Upper lobe of left lung (tissue), 6 donors: Measurements from ENCODE around the gene RAB11FIP3. TPM values are rescaled to one million over a fixed set of nuclear protein-coding genes. Genes with fewer than 3 reads are reported as not detected.
"Not testable (repeated sequence)": the region's sequence is repeated elsewhere in the genome, so short reads cannot be mapped to it uniquely, and the experiment has no call there.

Source experiments
- ATAC-seq, 2 donors: fragments of 200-7000 bp; cut with Tn5 transposase; one replicate each; pipeline ENCODE4 v1.9.1; 2022; ENCODE audit warnings: mild to moderate bottlenecking in 2 of 2, moderate library complexity in 2 of 2; ENCODE audit not compliant: low FRiP score in 2 of 2
- DNase-seq, 2 donors: peaks; one replicate each; pipeline ENCODE4 v3.0.0-alpha.2; 2019 to 2020
- H3K27ac ChIP-seq, 4 donors: fragments of 200-600 bp; sonication (generic); one replicate each; pipeline ENCODE4 v1.5.1; 2016 to 2019
- H3K27me3 ChIP-seq, 4 donors: fragments of 200-600 bp; sonication (generic); one replicate each; pipeline ENCODE4 v1.5.1; 2017 to 2019
- H3K36me3 ChIP-seq, 4 donors: fragments of 200-600 bp; sonication (generic); one replicate each; pipeline ENCODE4 v1.5.1; 2016 to 2019
- H3K4me1 ChIP-seq, 4 donors: fragments of 200-600 bp; sonication (generic); one replicate each; pipeline ENCODE4 v1.5.1; 2018 to 2019
- H3K4me3 ChIP-seq, 4 donors: fragments of 200-600 bp; sonication (generic); one replicate each; pipeline ENCODE4 v1.5.1; 2017 to 2019; ENCODE audit warnings: mild to moderate bottlenecking in 2 of 4, moderate library complexity in 1 of 4
- H3K9me3 ChIP-seq, 4 donors: fragments of 200-600 bp; sonication (generic); one replicate each; pipeline ENCODE4 v1.5.1; 2018 to 2019
- EP300 ChIP-seq, 4 donors: sonication (generic); formaldehyde crosslinking; IDR thresholded peaks; one replicate each; pipeline ENCODE4 v1.5.1; 2017; ENCODE audit warnings: antibody characterized with exemption in 4 of 4, control low read depth in 2 of 4
- POLR2A ChIP-seq, 4 donors: fragments of 450-650 bp; IDR thresholded peaks; one replicate each; pipeline ENCODE4 v1.5.1; 2016 to 2017; ENCODE audit warnings: antibody characterized with exemption in 4 of 4, mild to moderate bottlenecking in 2 of 4
- POLR2AphosphoS5 ChIP-seq, 2 donors: sonication (generic); formaldehyde crosslinking; IDR thresholded peaks; one replicate each; pipeline ENCODE4 v1.5.1; 2017; ENCODE audit warnings: antibody characterized with exemption in 2 of 2
- WGBS, 2 donors: methylation state at CpG; one replicate each; pipeline ENCODE4 v1.1.5; 2017 to 2018; 5-methylcytosine and 5-hydroxymethylcytosine counted together
- total RNA-seq, 6 donors: library from RNA; depleted of rRNA in 4 of 6; stranded (reverse); fragments of >200 nt in 4 of 6; gene quantifications; one replicate each; pipeline versions ENCODE4 v1.1.0 to v1.2.1, GENCODE V29; 2016 to 2021
- TF ChIP-seq, protein P1 (sequence below), 6 experiments: fragments of 450-650 bp in 4 of 6; fragments of 200-600 bp in 2 of 6; sonication (generic) in 2 of 6; IDR thresholded peaks; one replicate each; pipeline ENCODE4 v1.5.1; 2016 to 2019; ENCODE audit warnings: antibody characterized with exemption in 6 of 6
- donor health status: DM: no; HTN: no; CAD: no; lungs with moderate emphysema.
- donor health status: DM: no; HTN: yes; CAD: no; lungs with severe emphysema.

The RAB11FIP3 gene
- total RNA-seq, 6 donors from 2014 or later: 38.9 to 95.3 (median 43.8) TPM

DNA sequence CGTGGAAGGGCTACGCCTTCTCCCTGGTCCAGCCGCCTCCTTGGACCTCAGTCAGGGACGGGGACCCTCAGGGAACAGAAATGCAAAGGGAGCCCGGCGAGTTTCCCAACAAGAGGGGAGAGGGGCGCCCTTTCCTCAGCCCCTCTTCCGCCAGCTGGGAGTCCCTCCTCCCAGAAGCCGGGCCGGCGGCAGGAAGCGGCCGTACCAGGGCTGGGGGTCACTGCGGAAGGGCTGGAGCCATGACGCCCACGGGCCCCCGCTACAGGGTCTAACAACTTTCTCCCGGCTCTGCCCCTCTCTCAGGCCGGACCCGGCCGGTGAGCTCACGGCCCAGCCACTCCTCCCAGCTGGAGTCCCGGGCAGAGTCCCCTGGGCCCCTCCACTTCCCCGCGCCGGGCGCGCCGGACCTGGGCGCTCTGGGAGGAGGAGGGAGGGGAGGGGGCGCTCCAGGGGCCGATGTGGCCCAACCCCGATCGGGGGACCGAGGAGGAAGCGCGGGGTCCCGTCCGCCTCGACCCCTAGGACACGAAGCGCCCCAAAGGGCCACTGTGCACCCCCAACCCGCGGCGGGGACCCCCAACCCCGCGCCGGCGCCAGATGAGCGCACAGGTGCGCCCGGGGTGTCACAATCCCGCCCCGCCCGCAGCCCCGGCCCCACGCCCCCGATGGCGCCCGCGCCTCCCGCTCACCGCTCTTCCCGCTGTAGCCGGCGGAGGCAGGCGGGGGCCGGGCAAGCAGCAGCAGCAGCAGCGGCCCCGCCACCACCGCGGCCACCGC is 44.2 kb upstream of the RAB11FIP3 start:
- TF ChIP-seq EP300 (IDR thresholded peaks at IDR 0.05): no peak
- TF ChIP-seq POLR2AphosphoS5 (IDR thresholded peaks at IDR 0.05): no peak
- TF ChIP-seq, protein P1, sequence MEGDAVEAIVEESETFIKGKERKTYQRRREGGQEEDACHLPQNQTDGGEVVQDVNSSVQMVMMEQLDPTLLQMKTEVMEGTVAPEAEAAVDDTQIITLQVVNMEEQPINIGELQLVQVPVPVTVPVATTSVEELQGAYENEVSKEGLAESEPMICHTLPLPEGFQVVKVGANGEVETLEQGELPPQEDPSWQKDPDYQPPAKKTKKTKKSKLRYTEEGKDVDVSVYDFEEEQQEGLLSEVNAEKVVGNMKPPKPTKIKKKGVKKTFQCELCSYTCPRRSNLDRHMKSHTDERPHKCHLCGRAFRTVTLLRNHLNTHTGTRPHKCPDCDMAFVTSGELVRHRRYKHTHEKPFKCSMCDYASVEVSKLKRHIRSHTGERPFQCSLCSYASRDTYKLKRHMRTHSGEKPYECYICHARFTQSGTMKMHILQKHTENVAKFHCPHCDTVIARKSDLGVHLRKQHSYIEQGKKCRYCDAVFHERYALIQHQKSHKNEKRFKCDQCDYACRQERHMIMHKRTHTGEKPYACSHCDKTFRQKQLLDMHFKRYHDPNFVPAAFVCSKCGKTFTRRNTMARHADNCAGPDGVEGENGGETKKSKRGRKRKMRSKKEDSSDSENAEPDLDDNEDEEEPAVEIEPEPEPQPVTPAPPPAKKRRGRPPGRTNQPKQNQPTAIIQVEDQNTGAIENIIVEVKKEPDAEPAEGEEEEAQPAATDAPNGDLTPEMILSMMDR (IDR thresholded peaks at IDR 0.05): peak in 2 of 6 experiments; percentile 6 to 7
- TF ChIP-seq POLR2A (IDR thresholded peaks at IDR 0.05): no peak
- DNase-seq: peak in 1 of 2 donors; percentile 90

DNA sequence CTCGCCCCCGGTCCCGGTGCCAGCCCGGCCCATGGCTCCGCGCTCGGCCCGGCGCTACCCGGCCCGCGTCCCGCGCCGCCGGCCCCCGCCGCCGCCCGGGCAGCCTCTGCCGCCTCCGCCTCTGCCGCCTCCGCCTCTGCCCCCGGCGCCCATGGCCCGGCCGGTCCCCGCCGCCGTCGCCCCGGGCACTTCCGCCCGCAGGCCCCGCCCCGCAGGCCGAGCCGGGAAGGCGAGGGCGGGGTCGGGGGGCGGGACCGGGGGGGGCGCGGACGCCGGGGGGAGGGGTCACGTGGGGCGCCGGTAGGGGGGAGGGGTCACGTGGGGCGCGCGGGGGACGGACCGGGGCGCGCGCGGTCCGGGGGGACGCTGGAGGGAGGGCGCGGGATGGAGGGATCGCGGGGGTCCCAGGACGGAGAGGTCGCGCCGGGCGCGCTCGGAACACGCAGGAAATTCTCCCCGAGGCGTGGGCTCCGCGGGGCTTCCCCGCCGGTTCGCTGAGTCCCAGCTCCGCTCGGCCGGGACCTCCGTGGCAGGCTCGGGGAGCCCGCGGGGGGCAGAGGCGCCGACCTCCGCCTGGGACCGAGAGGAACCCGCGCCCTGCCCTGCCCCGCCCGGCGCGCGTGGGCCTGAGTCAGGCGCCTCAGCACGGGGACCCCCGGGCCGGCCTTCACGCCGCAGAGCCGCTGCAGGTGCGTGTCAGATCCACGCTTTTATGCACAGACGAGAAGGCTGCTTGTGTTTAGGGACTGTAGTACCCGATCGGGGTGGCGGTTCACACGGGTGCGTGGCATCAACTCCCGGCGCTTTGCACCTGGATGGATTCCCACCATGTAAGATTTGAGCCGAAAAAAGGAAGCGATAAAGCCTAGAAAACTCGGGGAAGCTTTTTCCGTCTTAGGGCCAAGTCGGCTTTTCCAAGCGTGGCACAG is 43.4 kb upstream of the RAB11FIP3 start, which contains the start of gene PGAP6:
PGAP6 (minus strand) TSS at position 190 of the 929 bp plus-strand sequence; CDS start at position 33, 157 bp downstream.
- H3K27ac ChIP-seq: peak within 1 kb of the TSS; percentile 82 to 95 (median 86)
- H3K4me3 ChIP-seq: peak within 1 kb of the TSS; percentile 92 to 100 (median 98)
- peaks cover 28 to 48% (median 43%) of the 10 kb centered on the region in 4 donors for H3K4me1 ChIP-seq
- no peaks in the 10 kb centered on the region for H3K9me3 ChIP-seq
- 0% methylated on average over 6 to 36 of the region's 123 CpGs for WGBS, 2 donors
- DNase-seq (peak; percentile 76 to 94), ATAC-seq (peak; percentile 70 to 85)
- H3K27me3 ChIP-seq: no peaks in the 10 kb centered on the region
- H3K36me3 ChIP-seq: peaks cover 0 to 9% (median 6%) of the 10 kb centered on the region in 4 donors
- TF ChIP-seq, protein P1 (IDR thresholded peaks at IDR 0.05): no peak
- TF ChIP-seq EP300 (IDR thresholded peaks at IDR 0.05) (no peak), POLR2AphosphoS5 (IDR thresholded peaks at IDR 0.05) (peak in 1 of 2 donors; percentile 41), POLR2A (IDR thresholded peaks at IDR 0.05) (peak in 3 of 4 donors; percentile 10 to 71 (median 25))

More for the DNA sequence above, 44.2 kb upstream of the RAB11FIP3 start:
- H3K27me3 ChIP-seq: no peaks in the 10 kb centered on the region
- H3K4me1 ChIP-seq: peaks cover 28 to 48% (median 43%) of the 10 kb centered on the region in 4 donors
- H3K4me3 ChIP-seq: peak overlapping the region; percentile 92 to 100 (median 98)
- H3K9me3 ChIP-seq: no peaks in the 10 kb centered on the region
- peak overlapping the region; percentile 82 to 95 (median 85) for H3K27ac ChIP-seq
- ATAC-seq: peak; percentile 1 to 56
- 0 to 6% methylated on average over 4 to 25 of the region's 73 CpGs for WGBS, 2 donors
- peaks cover 0 to 17% (median 15%) of the 10 kb centered on the region in 4 donors for H3K36me3 ChIP-seq

DNA sequence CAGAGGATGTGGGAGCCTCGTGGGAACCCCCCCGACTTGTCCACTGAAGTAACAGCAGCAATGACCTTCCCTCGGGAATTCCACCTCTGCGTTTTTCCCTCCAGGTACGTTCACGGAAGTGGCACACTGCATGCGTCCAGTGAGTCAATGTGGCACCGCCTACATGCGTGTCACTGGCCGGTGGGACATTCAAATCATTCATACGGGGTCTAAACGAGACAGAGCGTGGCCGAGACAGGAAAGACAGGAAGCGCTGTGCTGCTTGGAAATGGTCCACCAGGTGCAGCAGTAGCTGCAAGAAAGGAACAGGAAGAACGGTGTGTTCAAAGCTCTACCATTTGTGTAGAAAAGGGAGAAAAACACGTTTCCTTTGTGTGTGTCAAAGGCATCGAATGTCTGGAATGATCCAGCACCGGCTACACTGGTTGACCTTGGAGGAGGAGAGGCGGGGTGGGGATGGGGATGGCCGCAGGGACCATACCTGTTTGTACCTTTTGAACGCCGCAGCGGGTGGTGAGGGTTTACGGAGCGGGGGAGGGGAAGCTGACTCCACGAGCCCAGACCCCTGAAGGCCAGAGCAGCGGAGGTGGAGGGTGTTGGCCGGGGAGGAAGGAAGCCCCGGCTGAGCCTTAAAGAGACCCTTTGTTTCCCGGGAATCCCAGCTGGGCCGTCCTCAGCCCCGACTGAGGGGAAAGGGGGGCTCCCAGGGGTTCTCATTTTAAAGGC is 42.0 kb upstream of the RAB11FIP3 start:
- H3K27ac ChIP-seq: peak overlapping the region; percentile 68 to 95 (median 82)
- no peaks in the 10 kb centered on the region for H3K9me3 ChIP-seq
- ATAC-seq: peak in 1 of 2 donors; percentile 35
- no peaks in the 10 kb centered on the region for H3K27me3 ChIP-seq
- WGBS, 2 donors: 17 to 21% methylated on average over 33 of the region's 33 CpGs
- DNase-seq: peak in 1 of 2 donors; percentile 76
- peak overlapping the region in 3 of 4 donors; percentile 98 to 100 (median 98) for H3K4me3 ChIP-seq
- H3K4me1 ChIP-seq: peaks cover 28 to 47% (median 43%) of the 10 kb centered on the region in 4 donors
- TF ChIP-seq POLR2A (IDR thresholded peaks at IDR 0.05) (no peak), EP300 (IDR thresholded peaks at IDR 0.05) (no peak), POLR2AphosphoS5 (IDR thresholded peaks at IDR 0.05) (peak in 1 of 2 donors; percentile 47)
- TF ChIP-seq, protein P1 (IDR thresholded peaks at IDR 0.05): no peak
- no peaks in the 10 kb centered on the region for H3K36me3 ChIP-seq

- Histone ChIP-seq H3K36me3 (no peaks in the 10 kb centered on the region), H3K4me3 (no peak overlapping the region), H3K27ac (no peak overlapping the region), H3K9me3 (no peaks in the 10 kb centered on the region), H3K4me1 (peaks cover 12 to 20% (median 20%) of the 10 kb centered on the region in 4 donors), H3K27me3 (no peaks in the 10 kb centered on the region)
- DNase-seq (no peak), ATAC-seq (no peak)
- 82 to 83% methylated on average over 19 of the region's 19 CpGs for WGBS, 2 donors
- TF ChIP-seq POLR2A (IDR thresholded peaks at IDR 0.05) (no peak), POLR2AphosphoS5 (IDR thresholded peaks at IDR 0.05) (no peak), EP300 (IDR thresholded peaks at IDR 0.05) (no peak)
- TF ChIP-seq, protein P1 (IDR thresholded peaks at IDR 0.05): no peak
These were observed 38.8 kb upstream of the RAB11FIP3 start for GRCh38 chr16:386641-387156.

- not testable (repeated sequence) for H3K27ac ChIP-seq, DNase-seq
- 55 to 58% methylated on average over 18 to 20 of the region's 20 CpGs for WGBS, 2 donors
These were observed 37.4 kb upstream of the RAB11FIP3 start for GRCh38 chr16:387761-388666.

More at GRCh38 chr16:387761-388666, 37.4 kb upstream of the RAB11FIP3 start:
- ATAC-seq, H3K9me3 ChIP-seq, H3K4me3 ChIP-seq, H3K36me3 ChIP-seq, H3K27me3 ChIP-seq: not testable (repeated sequence)
- H3K4me1 ChIP-seq: peaks cover 8 to 15% (median 14%) of the 10 kb centered on the region in 4 donors
